HUDEP-2 (cell line): ENCODE measurements around the gene SPA17.

Experiments
- DNase-seq, 76 experiments: peaks; one replicate each; lab custom pipeline; 2025; ENCODE audit not compliant: unreplicated experiment in 76 of 76; lab: John Stamatoyannopoulos, UW

Gene SPA17

DNA sequence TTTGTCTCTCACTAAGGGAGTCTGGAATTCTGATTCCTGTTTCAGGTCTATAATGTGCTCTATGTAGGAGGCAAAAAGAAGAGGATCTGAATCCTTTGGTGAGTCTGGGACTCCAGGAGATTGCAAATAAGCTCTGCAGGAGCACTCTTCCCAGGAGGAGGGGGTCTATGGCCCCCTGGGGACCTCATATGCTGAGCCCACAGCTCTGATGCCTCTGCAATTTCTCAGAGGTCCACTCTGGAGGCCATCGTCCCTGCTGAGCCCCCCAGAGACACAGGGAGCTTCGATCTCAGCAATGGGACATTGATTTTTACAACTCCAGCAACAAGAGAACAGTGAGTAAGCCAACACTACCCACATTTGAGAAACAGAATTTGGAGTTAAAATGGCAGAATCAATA, 45.8 kb downstream of the SPA17 start:
- no peak for DNase-seq

DNA sequence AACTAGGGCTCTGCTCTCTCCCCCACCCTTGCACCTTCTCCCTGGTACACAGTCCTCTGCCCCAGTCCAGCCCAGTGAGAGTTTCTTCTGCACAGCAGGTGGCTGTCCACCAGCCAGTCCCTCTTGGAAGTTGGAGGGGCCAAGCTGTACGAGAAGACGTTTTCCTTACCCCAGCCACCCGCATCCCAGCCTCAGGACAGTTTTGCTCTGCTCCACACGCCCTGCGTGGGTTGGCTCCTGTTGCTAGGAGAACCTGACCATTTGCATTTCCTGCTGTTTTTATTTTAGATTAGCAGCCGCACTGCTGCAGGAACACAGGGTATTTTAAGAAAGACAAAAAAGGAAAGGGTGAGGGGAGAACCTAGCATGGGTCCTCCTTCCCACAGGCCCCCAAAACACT, 48.5 kb downstream of the SPA17 start:
- no peak for DNase-seq

DNA sequence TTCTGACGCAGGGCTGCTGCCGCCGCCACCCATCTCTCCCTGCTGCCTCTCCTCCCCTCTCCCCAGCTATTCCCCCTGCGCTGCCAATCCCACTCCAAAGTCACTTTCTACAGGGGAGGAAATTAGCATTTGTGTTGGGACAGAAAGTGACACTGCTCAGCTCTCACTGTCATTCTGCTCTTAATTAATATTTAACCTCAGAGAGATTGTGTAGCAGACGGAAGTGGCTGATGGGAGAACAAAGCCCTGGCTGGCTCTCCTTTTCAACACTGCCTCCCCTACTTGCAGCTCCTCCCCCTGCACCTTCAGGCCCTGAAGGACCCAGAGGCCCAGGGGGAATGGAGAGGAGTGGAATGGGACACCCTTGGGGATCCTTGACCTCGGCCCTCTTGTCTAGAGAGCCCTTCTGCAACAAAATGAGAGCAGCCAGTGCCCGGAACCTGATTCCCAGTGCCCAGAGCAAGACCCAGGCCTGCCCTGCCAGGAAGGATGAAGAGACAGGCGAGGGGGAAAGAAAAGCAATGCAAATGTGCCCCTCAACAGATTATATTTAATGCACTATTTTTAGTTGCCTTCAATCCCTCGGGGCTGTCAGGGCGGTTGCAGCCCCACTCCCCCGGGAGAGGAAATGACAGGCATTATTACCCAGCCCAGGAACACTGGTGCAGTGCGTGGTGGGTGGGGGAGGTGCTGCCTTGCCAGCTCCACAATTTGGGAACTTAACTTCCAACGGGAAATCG, 51.4 kb downstream of the SPA17 start:
- DNase-seq: no peak

DNA sequence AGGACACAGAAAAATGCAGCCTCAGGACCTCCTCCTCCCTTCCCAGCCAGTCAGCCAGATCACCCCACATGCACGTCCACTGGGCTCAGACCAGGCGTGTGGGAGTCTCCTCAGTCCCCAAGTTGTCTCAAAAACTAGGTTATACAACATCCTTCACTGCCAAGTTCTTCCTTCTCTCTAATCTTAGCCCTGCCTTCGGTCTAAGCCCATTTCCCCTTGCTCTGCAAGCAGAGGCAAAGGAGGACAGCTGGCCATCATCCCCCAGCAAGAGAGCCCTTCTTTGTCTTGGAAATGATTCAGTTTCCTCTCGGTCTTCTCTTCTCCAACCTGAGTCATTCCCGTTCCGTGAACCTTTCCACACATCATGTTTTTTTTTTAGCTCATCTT, 52.0 kb downstream of the SPA17 start:
- DNase-seq: no peak

- no peak for DNase-seq
Observed at GRCh38 chr11:124727474-124727873, 53.8 kb downstream of the SPA17 start.

DNA sequence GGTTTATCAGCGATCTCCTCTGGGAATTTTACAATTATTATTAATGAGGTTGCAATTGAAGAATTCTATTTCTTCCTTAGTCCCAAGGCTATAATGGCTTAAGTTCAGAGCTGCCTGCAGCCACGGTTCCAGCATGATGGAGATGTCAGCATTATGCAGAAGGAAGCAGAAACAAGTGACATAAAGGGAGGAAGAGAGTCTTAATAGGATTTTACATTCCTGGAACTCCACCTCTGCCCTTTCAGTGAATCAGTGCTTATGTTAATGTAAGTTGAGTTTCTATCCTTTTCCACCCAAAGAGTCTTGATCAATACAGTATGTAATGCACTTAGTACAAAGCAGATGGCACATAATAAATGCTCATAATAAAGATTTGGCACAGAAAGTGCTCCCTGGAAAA, 54.4 kb downstream of the SPA17 start:
- no peak for DNase-seq

GRCh38 chr11:124729571-124729970, 55.9 kb downstream of the SPA17 start:
- DNase-seq: no peak

DNA sequence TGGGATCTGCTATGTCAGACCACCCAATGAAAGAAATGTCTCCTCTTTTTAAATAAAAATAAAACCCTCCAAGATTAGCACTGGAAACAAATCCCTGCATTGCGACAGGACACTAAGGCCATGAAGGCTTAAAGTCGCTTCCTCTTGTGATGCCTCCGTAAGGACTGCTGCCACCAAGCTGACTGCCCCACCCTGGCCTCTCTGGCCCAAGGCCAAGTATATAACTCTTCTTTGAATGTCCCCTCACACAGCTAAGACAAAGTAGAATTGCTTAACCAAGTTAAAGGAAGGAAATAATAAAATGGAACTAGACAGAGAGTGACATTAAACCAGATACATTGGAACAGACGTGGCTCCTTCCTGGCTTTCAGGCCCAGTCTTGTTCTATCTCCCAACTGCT, 58.5 kb downstream of the SPA17 start:
- DNase-seq: peak in 1 of 76 experiments; percentile 2

DNA sequence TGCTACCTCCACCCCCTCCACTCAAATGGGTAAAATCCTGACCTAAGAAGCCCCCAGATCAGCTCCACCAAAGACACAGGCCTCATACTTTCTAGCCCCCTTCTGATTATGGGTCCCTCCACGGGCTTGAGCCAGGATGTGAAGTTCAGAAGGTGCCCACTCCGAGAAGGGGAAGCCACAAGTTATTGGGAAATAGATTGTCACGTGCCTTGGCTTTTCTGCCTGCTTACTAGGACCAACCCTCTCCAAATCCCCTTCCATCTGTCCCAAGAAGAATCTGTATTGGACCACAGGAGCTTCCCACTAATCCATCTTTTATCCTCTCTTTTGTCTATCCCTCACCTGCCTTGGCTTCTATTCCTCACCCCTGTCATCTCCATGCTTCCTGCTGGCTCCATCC, 63.0 kb downstream of the SPA17 start:
- DNase-seq: no peak

DNA sequence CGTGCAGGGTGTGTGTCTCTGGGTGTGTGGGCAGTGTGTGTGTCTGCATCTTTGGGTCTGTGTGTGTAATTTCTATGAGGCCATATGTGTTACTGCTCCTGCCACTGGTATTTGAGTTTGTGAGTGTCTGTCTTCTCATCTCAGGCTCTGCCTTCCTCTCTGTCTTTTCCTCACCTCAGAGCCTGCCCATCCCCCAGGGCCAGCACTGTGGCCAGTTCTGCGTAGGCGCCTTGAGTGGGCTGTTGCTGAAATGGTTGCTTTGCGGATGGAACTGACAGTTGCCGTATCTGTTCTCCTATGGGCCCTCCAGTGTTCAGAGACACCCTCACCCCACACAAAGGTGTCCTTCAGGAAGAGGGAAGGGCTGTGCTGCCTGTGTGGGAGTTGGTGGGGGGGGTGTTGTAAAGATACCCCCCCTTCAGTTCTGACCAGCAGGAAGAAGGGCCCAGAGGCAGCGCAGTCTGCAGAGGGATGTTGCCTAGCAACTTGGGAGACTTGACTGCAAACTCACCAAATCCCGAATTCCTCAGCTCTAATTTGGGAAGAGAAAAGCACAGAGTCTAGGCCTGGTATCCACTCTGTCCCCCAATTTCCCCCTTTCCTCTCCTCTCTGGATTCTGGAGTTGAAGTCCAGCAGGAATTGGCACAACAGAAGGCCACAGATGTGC, 64.1 kb downstream of the SPA17 start:
- no peak for DNase-seq

GRCh38 chr11:124738713-124739478, 65.2 kb downstream of the SPA17 start:
- DNase-seq: no peak

GRCh38 chr11:124739479-124740276, 66.0 kb downstream of the SPA17 start, which contains the start of gene NRGN:
Gene NRGN (plus strand): TSS chr11:124739942. CDS start chr11:124740085, 143 bp downstream.
- peak in 73 of 76 experiments; percentile 15 to 91 (median 78) for DNase-seq

GRCh38 chr11:124740277-124740882, 66.7 kb downstream of the SPA17 start:
- peak in 8 of 76 experiments; percentile 7 to 27 (median 17) for DNase-seq

GRCh38 chr11:124742555-124742954, 68.9 kb downstream of the SPA17 start:
- DNase-seq: no peak

GRCh38 chr11:124743050-124743449, 69.3 kb downstream of the SPA17 start:
- DNase-seq: no peak

DNA sequence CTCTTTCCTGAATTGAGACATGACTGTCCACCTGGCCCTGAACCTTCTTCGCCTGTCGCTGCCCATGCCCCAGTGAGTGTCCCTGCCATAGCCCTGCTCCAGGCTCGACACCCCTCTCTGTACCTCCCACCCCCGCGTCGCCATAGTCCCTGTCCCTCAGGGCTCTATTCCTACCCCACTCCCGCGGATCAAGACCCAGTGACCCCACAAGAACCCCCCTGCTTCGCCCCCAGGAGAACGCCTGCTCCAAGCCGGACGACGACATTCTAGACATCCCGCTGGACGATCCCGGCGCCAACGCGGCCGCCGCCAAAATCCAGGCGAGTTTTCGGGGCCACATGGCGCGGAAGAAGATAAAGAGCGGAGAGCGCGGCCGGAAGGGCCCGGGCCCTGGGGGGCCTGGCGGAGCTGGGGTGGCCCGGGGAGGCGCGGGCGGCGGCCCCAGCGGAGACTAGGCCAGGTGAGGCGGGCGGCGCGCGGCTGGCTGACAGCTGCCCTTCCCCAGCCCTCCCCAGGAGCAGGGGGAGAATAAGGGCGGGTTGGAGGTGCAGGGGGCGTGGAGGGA, 71.6 kb downstream of the SPA17 start:
- no peak for DNase-seq

DNA sequence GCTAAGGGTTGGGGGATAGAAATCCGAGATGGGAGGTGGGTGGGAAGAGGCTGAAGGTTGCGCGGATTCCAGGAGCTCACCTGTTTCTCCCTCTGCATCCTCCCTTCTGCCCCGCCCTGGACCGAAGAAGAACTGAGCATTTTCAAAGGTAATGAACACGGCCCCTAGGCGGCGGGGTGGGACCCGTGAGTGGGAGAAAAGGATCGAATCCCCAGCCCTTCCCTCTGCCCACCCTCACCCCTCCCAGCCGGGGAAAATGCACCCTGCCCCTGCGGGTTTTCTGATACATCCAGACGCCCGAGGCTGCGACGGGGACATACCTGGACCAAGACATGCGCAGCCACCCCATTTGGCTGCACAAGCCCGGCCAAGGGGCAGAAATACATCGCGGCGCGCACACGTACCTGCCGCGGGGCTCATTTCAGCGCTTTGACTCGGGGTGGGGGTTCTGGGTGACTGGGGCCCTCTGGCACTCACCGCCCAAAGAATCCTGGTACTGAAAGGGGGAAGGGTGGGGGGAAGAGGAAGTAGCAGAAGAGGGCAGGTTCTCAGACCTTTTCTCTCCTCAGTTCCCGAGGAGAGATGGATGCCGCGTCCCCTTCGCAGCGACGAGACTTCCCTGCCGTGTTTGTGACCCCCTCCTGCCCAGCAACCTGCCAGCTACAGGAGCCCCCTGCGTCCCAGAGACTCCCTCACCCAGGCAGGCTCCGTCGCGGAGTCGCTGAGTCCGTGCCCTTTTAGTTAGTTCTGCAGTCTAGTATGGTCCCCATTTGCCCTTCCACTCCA, 72.3 kb downstream of the SPA17 start:
- DNase-seq: peak in 2 of 76 experiments; percentile 8 to 25

GRCh38 chr11:124746621-124747243, 73.0 kb downstream of the SPA17 start:
- DNase-seq: peak in 74 of 76 experiments; percentile 21 to 87 (median 70)
